HG02763 (cell line): ENCODE data around the gene LRRC2.
"Not testable (repeated sequence)": the region's sequence is repeated elsewhere in the genome, so short reads cannot be mapped to it uniquely, and the experiment has no call there.

Source experiments
- ATAC-seq: cut with Tn5 transposase; IDR thresholded peaks from one replicate; pipeline ENCODE4 v1.9.1; 2021; ENCODE audit warnings: mild to moderate bottlenecking, moderate library complexity; ENCODE audit not compliant: unreplicated experiment

Gene LRRC2

GRCh38 chr3:46584598-46585467, 18.7 kb upstream of the LRRC2 start:
- no peak for ATAC-seq

- no peak for ATAC-seq
Measured at GRCh38 chr3:46580675-46581074, 14.6 kb upstream of the LRRC2 start.

GRCh38 chr3:46579756-46580286, 13.7 kb upstream of the LRRC2 start:
- ATAC-seq = no peak

- ATAC-seq = no peak
Measured at GRCh38 chr3:46578973-46579755, 13.1 kb upstream of the LRRC2 start.

GRCh38 chr3:46577580-46578249, 11.6 kb upstream of the LRRC2 start:
- not testable (repeated sequence) for ATAC-seq

- no peak for ATAC-seq
Measured at GRCh38 chr3:46576879-46577278, 10.8 kb upstream of the LRRC2 start.

- no peak for ATAC-seq
Measured at GRCh38 chr3:46576386-46576785, 10.3 kb upstream of the LRRC2 start.

GRCh38 chr3:46575577-46576222, 9.6 kb upstream of the LRRC2 start:
- ATAC-seq = no peak

GRCh38 chr3:46574881-46575576, 8.9 kb upstream of the LRRC2 start:
- no peak for ATAC-seq

GRCh38 chr3:46574243-46574646, 8.1 kb upstream of the LRRC2 start:
- no peak for ATAC-seq

- no peak for ATAC-seq
Measured at GRCh38 chr3:46573701-46574100, 7.6 kb upstream of the LRRC2 start.

GRCh38 chr3:46571684-46572083, 5.6 kb upstream of the LRRC2 start:
- ATAC-seq = no peak

GRCh38 chr3:46565607-46566039, 479 bp downstream of the LRRC2 start:
- ATAC-seq = no peak

- no peak for ATAC-seq
Measured at GRCh38 chr3:46565077-46565476, 1.0 kb downstream of the LRRC2 start.

- no peak for ATAC-seq
Measured at GRCh38 chr3:46564190-46565021, 1.7 kb downstream of the LRRC2 start.

- no peak for ATAC-seq
Measured at GRCh38 chr3:46561951-46562350, 4.2 kb downstream of the LRRC2 start.

GRCh38 chr3:46561511-46561910, 4.6 kb downstream of the LRRC2 start:
- no peak for ATAC-seq

- ATAC-seq = no peak
Measured at GRCh38 chr3:46559091-46559704, 6.9 kb downstream of the LRRC2 start.
